HG03439 (cell line): ENCODE results near the gene PGAM2.
A peak's percentile ranks its signal among the peaks of the same experiment; 100 is the strongest.
"Not testable (repeated sequence)": the region's sequence is repeated elsewhere in the genome, so short reads cannot be mapped to it uniquely, and the experiment has no call there.

Experiments
- ATAC-seq: cut with Tn5 transposase; IDR thresholded peaks from one replicate; pipeline ENCODE4 v1.9.1; 2021; ENCODE audit warnings: mild to moderate bottlenecking, moderate library complexity; ENCODE audit not compliant: unreplicated experiment

PGAM2 gene

GRCh38 chr7:44052771-44053365 is 12.5 kb downstream of the PGAM2 start:
- no peak for ATAC-seq

DNA sequence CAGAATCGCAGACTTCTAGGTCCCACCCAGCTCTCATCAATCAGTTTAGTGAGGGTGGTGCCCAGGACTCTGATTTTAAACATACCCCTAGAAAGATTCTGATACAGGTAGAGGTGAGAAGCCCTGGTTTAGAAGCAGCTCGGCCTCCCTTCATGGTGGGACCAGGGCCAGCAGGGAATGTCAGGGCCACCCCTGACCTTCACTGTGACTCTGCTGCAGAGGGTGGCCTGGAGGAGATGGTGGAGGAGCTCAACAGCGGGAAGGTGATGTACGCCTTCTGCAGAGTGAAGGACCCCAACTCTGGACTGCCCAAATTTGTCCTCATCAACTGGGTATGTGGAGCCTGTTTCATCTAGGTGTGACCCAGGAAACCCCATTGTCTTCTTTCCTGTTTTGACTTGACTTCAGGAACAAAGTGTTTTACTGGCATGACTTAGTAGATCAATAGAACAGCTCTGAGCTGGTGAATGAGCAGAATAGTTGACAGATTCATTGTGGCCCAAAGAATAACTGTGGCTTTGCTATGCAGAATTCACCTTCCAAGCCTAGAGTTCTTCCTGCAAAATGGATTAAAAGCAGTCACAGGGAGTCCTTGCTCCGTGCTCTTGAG is 13.7 kb downstream of the PGAM2 start:
- no peak for ATAC-seq

GRCh38 chr7:44050915-44051560 is 14.3 kb downstream of the PGAM2 start:
- no peak for ATAC-seq

DNA sequence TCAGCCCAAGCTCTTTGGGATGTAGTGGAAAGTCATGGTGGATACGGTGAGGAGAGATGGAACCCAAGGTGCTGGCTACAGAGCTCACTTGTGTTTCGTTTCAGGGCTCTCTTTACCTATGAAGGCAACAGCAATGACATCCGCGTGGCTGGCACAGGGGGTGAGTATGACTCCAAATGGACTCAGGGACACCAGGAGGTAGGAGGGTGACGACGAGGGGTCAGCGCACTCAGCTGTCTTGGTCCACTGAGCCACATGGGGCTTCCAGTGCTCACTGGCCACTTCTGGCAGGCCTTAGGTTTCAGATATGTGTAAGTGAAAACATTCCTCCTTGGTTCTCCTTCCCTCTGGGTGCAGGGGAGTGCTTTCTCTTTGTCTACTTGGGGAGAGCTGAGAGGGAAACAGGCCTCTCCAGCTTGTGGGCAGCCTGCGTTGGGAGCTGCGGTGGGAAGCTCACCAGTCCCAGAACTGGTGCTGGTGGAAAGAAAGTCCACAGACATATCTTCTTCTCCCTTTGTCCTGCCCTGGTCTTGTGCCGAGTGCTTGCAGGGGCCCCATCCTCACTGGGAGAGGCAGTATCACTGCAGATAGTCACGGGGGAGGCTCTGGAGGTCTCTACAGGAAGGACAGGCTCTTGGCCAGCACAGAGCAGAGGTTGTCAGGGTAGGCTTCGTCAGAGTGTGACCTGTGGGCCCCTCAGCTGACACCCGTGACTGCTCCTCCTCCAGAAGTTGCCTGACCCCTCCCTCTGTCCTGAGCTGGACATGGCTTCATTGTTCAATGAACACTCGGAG is 15.0 kb downstream of the PGAM2 start:
- ATAC-seq = no peak

- no peak for ATAC-seq
Measured at GRCh38 chr7:44048031-44048795, 17.2 kb downstream of the PGAM2 start.

DNA sequence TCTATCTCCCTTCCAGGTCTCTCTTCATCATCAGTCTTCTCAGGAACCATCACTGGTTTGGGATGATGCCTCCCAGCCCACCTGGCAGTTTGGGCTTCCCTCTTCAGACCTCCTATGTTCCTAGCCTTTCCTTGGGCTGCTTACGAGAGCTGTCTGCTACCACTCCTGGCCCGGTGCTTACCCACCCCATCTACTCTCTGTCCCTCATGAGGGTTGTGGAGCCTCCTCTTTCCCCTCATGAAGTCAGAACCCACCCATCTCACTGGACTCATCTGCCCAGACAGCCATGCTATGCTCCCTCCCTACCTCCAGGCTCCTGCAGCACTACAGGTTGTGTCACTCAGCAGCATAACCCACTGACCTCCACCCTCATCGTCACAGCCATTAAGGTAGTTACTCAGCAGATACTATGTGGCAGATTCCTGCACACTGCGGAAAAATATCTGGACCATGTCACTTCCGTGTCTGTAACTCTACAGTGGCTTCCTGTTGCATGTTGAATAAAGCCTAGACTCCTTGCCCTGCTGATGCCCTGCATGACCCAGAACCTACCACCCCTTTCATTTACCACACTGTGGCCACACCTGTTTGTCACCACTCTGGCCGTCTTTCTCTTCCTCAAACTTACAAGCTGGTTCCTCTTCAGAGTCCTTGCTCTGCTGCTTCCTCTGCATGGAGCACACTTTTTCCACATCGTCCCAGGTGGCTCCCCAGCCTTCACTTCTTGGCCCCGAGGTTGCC is 18.9 kb downstream of the PGAM2 start:
- ATAC-seq = peak; percentile 45

DNA sequence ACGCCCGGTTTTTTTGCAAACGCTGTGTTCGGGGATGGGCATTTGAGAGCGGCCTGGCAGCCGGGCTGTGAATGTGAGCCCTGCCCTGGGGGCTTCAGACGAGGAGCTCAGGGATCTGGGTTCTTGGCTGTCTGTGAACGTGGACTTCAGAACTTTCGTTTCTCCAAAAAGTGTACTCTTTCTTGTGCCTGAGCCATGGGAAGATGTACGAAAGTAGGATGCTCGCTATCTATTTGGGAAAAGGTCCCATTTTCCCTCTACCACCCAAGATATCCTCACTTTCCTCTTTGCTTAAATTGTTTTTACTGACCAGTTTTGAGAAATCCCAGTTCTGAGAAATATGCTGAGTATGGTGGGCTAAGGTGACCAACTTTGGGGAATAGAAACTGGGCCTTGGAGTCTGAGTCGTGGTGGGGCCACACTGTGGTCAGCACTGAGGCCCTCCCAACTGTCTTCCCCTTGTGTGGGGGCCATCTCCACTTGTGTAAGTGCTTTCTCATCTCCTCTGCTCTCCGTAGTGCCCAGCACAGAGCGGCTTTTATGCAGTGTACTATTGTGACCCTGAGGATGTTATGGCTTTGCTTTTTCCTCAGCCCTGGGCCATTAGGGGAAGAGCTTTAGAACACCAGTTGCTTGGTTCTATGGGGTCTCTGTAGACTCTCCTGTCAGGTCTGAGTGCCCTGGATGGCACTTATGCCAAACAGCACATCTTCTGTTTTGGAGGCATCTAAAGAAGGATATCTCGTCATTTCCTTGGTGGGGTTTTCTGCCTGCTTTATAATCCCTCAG is 19.9 kb downstream of the PGAM2 start:
- peak; percentile 9 for ATAC-seq

DNA sequence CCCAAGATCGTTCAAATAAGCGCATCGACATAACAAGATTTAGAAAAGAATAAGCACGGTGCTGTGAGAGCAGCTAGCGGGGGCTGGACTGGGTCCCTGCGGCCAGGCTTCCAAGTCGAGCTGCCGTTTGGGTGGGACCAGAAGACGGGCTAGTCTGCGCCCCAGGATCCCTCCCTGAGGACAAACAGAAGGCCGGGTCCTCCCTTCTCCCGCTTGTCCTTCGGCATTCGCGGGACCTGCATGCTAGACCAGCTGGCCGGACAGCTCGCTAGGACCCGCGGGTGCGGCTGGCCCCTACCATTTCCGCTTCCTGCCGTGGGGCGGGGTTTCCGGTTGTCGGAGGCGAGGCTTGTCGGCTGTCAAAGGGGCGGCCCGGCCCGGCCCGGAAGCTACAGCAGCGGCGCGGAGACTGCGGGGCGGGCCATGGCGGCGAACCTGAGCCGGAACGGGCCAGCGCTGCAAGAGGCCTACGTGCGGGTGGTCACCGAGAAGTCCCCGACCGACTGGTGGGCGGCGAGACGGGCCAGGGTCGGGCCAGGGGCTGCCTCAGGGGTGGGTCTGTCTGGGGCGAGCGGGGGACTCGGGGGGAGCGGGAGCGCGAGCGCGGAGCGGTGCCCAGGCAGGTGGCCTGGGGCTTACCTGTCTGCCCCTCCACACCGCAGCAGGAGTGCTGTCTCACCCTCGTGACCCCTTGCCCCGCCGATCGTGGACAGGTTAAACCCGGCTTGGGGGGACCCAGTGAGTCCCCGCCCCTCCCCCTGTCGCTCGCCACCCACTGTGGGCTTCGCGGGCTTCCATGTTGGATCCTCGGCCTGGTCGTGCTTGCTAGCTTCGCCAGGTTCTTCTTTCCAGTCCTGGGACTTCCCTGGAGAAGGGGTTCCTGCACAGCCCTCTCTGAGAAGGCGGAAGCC is 20.8 kb downstream of the PGAM2 start, which contains the start of gene DBNL:
DBNL (plus strand) TSS at position 388 of the 911 bp plus-strand sequence; CDS start at position 424, 36 bp downstream.
- peak; percentile 72 for ATAC-seq

GRCh38 chr7:44043902-44044301 is 21.5 kb downstream of the PGAM2 start:
- ATAC-seq = no peak

- ATAC-seq = no peak
Measured at GRCh38 chr7:44042221-44042620, 23.1 kb downstream of the PGAM2 start.

- not testable (repeated sequence) for ATAC-seq
Measured at GRCh38 chr7:44040493-44040891, 24.9 kb downstream of the PGAM2 start.

- not testable (repeated sequence) for ATAC-seq
Measured at GRCh38 chr7:44039800-44040492, 25.4 kb downstream of the PGAM2 start.

DNA sequence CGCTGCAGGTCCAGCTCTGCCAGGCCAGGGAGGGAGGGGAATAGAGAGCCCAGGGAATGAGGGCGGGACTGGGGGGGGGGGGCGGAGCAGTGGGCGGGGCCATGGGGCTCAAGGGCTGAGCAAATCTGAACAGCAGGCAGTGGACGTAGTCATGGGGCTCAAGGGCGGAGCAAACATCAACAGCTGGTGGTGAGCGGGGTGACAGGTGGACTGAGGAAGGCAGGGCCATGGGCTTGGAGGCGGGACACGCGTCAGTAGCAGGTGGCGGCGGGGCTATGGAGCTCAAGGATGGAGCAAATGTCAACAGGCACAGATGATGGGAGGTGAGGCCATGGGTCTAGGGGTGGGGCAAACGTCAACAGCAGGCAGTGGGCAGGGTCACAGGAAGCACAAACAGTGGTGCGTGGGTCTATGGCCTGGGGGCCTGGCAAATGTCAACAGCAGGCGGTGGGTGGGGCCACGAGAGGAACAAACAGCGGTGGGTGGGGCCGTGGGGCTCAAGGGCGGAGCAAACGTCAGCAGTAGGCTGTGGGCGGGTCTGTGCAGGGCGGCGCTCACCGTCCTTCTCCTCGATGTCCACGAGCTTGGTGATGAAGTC is 26.3 kb downstream of the PGAM2 start:
- peak; percentile 55 for ATAC-seq

DNA sequence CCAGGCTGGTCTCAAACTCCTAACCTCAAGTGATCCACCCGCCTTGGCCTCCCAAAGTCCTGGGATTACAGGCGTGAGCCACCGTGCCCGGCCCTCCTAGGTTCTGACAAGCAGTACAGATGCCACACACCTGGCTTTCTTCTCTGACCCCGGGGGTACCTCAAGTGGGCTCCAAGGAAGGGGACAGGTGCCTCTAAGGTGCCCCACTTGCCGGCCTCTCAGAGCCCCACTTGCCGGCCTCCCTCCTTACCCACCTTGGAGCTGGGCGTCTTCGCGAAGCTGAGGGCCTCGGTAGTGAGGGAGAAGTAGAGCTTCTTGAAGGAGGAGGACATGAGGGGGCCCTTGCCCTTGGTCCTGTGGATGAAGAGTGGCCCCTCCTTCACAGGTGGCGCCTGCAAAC is 26.8 kb downstream of the PGAM2 start:
- not testable (repeated sequence) for ATAC-seq

- ATAC-seq = not testable (repeated sequence)
Measured at GRCh38 chr7:44037951-44038350, 27.4 kb downstream of the PGAM2 start.

DNA sequence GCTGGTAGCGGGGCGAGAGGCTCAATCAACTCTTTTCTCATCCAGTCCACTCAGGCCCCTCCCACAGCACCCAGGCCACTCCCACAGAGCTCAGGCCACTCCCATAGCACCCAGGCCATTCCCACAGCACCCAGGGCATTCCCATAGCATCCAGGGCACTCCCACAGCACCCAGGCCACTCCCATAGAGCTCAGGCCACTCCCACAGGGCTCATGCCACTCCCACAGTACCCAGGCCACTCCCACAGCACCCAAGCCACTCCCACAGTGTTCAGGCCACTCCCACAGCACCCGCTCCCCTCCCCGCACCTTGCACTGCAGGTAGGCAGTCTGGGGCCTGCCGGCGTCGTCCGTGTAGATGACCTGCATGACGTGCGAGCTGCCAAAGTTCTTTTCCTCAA is 29.0 kb downstream of the PGAM2 start:
- not testable (repeated sequence) for ATAC-seq
